ENCODE data around the gene TMEM203.

TMEM203 gene

DNA sequence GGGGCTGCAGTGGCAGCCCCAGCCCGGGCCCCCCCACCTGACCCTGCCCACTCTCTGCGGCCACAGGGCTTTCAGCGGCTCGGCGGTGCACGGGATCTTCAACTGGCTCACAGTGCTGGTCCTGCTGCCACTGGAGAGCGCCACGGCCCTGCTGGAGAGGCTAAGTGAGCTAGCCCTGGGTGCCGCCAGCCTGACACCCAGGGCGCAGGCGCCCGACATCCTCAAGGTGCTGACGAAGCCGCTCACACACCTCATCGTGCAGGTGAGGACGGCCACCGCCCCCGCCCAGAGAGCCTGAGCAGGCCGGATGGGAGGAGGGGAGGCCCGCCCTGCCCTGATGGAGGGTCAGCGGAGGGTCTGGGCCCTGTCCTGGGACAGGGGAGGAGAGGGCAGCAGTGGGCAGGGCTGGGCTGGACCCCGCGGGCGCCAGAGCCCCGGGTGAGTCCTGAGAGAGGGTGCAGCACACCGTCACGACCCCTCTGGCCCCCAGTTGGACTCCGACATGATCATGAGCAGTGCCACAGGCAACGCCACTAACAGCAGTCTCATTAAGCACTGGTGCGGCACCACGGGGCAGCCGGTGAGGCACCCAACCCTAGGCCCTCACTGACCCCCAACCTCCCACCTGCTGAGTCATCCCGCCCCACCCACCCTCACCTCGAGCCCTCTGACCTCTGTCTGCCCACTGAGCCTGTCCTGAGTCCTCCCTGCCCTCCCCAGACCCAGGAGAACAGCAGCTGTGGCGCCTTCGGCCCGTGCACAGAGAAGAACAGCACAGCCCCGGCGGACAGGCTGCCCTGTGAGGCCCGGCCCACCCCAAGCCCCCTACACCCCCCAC, 27.9 kb upstream of the TMEM203 start:
- TF ChIP-seq, protein P1, sequence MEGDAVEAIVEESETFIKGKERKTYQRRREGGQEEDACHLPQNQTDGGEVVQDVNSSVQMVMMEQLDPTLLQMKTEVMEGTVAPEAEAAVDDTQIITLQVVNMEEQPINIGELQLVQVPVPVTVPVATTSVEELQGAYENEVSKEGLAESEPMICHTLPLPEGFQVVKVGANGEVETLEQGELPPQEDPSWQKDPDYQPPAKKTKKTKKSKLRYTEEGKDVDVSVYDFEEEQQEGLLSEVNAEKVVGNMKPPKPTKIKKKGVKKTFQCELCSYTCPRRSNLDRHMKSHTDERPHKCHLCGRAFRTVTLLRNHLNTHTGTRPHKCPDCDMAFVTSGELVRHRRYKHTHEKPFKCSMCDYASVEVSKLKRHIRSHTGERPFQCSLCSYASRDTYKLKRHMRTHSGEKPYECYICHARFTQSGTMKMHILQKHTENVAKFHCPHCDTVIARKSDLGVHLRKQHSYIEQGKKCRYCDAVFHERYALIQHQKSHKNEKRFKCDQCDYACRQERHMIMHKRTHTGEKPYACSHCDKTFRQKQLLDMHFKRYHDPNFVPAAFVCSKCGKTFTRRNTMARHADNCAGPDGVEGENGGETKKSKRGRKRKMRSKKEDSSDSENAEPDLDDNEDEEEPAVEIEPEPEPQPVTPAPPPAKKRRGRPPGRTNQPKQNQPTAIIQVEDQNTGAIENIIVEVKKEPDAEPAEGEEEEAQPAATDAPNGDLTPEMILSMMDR (IDR thresholded peaks at IDR 0.05; ENCODE audit: borderline replicate concordance, insufficient read depth, low read depth, low read length), result no peak

DNA sequence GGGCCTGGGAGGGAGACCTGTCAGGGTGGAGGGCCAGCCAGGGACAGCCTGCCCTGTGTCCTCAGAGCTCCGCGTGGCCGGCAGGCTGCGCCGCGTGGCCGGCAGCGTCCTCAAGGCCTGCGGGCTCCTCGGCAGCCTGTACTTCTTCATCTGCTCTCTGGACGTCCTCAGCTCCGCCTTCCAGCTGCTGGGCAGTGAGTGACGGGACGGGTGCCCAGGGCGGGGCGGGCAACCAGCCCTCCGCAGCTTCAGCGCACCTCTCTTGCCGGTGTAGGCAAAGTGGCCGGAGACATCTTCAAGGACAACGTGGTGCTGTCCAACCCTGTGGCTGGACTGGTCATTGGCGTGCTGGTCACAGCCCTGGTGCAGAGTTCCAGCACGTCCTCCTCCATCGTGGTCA, 27.1 kb upstream of the TMEM203 start:
- no peak overlapping the region for H3K4me3 ChIP-seq (ENCODE audit: low read depth, low read length)
- TF ChIP-seq, protein P1 (IDR thresholded peaks at IDR 0.05; ENCODE audit: borderline replicate concordance, insufficient read depth, low read depth, low read length), result no peak

More for the DNA sequence above, 27.9 kb upstream of the TMEM203 start:
- H3K4me3 ChIP-seq (ENCODE audit: low read depth, low read length), result no peak overlapping the region

DNA sequence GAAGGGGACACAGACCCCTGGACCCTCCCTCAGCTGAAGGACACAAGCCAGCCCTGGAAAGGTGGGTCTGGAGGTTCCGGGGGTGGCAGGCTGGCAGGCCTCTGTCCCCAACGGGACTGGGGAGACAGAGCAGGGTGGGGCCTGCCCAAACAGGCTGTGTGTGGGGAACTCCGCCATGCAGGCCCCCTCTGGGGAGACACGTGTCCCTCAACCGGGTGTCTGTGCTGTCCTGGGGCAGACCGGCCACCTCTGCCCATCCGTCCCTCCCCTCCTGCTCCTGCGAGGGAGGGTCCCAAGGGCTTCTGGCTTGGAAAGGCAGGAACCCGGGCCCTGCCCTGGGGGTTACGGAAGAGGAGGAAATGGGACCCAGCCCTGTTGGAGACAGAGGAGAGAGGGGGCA, 26.7 kb upstream of the TMEM203 start:
- H3K4me3 ChIP-seq (ENCODE audit: low read depth, low read length), result no peak overlapping the region
- TF ChIP-seq, protein P1 (IDR thresholded peaks at IDR 0.05; ENCODE audit: borderline replicate concordance, insufficient read depth, low read depth, low read length), result no peak

DNA sequence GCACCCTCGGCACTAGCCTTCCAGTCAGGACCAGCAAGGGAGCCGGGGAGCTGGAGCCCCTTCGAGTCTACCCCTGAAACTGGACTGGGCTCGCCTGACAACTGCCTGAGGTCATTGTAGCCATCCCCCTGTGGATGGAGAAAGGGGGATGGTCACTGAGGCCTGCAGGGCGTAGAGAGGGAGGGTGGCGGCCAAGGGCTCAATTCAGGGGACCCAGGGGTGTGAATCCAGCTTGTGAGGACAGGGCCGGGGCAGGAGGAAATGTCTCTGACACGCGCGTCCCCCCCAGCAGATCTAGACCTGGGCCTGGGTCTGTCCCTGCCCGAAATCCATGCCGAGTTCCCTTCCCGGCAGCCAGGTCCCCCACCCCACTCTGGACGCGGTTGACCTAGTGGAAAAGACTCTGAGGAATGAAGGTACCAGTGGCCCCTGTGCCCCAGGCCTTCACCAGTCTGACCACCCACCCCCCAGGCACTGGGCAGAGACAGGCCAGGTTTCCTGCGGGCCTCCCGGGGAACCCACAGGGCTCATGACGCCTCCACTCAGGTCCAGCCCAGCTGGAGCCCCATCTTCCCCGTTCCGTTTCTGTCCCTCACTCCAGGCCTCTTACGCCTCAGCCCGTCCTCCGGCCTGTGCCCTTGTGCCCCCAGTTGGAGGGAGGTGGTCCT, 26.1 kb upstream of the TMEM203 start:
- TF ChIP-seq, protein P1 (IDR thresholded peaks at IDR 0.05; ENCODE audit: borderline replicate concordance, insufficient read depth, low read depth, low read length), result no peak
- H3K4me3 ChIP-seq (ENCODE audit: low read depth, low read length), result no peak overlapping the region

DNA sequence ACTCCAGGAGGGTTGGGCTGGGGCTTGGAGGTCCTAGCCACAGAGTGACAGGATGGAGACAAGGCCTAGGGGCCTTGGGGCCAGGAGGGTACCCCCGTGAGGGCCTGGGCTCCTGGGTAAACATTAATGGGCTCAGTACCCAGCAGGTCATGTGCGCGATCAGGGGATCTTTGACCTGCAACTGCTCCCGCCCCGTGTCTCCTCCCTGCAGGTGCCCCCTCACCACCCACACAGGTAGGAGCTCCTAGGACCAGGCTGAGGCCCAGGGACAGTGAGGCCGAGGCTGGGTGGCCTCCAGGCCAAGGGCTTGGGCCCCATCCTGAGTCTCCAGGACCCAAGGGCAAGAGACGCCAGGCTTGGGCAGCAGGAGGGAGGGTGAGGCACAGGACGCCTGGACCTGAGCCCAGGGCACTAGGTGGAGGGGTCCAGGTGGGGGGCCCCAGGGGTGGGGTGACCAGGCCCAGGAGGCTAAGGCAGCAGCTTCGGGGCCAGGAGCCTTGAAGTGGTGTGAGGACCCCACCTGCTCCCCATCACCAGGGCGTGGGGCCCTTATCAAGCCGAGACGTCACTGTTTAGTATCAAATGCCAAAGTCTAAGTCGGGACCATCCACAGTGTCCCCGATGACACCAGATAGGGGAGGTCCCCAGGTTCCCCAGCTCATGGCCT, 25.4 kb upstream of the TMEM203 start, which contains the start of gene SLC34A3:
SLC34A3 (plus strand) TSS at position 197 of the 667 bp plus-strand sequence. CDS start 802 bp downstream, outside the sequence.
- H3K4me3 ChIP-seq (ENCODE audit: low read depth, low read length), result no peak within 1 kb of the TSS
- TF ChIP-seq, protein P1 (IDR thresholded peaks at IDR 0.05; ENCODE audit: borderline replicate concordance, insufficient read depth, low read depth, low read length), result no peak

DNA sequence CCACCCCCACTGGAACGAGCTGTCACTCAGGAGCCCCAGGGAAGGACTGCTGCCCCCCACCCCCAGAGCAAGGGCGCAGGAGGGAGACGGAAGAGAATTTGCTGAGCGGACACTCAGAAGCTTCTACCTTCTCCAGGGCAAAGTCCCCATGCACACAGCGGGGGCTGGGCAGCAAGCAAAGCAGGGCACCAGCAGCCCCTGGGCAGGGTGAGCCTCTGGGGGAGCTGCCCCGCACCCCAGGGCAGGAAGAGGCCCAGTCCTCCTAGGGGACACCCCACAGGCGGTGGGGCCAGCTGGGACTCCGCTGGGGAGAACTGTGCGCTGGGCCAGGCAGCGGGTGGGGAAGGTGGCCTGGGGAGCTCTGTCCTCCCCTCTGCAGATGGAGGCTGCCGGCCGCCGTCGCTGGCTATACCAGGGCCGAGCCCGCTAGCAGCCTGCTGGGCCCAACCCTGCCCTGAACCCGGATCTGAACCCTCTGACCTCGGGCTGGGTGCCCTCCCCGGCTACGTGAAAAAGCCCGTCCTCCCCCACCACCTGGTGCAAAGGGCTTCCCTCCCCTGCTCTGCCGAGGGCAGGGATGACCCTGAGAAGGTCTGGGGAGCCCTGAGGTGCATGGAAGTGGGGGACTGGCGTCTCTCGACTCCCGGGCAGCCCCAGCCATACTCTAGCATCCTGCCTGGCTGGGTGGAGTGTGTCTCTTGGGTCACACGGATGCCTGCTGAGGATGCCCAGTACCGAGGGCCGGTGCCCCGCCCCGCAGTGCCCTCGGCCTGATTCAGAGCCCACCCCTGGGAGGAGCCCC, 24.7 kb upstream of the TMEM203 start:
- H3K4me3 ChIP-seq (ENCODE audit: low read depth, low read length), result no peak overlapping the region
- TF ChIP-seq, protein P1 (IDR thresholded peaks at IDR 0.05; ENCODE audit: borderline replicate concordance, insufficient read depth, low read depth, low read length), result no peak

All from GM12875 (cell line).